Activated CD8-positive, alpha-beta memory T cell treated with anti-CD3 and anti-CD28 coated beads, Interleukin-2, amount 50 U/mL, for 4 hours (primary cell): ENCODE data around the gene MTTP.

ENCODE experiments used
- DNase-seq: peaks from one replicate; pipeline ENCODE4 v3.0.0-alpha.2; 2020

Gene MTTP

DNA sequence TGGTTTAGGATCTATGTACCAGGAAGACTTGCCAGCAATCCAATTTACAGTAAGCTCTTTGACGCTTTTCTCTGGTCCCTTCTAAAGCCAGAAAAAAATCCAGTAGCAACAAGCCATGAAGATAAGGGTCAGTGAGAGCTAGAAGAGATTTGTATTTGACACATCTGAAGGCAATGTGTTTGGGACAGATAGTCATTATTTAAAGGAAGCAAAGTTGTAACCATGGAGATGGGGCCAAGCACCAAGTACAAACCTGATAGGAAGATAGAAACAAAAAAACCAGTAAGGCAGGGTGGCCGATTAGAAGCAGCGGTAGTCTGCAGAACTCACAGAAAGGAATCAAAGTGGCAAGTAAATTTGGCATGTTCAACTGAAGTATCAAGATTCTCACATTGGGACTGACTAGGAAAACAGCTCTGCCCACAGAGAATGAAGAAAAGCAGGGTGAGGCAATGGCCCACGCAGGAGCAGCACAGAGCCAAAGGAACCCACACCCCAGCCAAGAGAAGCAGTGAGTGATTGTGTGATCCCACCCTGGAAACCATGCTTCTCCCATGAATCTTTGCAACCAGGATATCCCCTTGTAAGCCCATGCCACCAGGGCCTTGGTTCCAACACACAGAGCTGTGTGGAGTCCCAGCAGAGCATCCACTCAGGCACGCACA, 95.9 kb downstream of the MTTP start:
- no peak for DNase-seq
